Measurements from ENCODE around the gene COL20A1.

DNA sequence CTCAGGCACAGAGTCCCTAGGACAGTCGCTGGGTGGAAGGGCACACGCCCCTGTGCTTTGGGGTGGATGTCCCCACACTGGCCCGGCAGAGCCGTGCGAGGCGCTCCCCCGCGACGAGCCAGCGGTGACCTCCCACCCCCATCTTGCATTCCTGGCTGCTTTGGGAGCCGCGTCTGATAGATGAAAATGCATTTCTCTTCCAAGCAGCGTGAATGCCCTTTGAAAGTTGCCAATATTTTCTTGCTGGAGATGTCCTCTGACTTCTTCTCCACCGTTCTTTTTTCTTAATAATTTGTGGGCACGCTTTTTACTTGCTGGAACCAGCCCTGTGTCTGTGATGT lies 29.9 kb downstream of the COL20A1 start:
- TF ChIP-seq POLR2A (IDR thresholded peaks at IDR 0.05) = no peak
- no peak for TF ChIP-seq CTCF (IDR thresholded peaks at IDR 0.05)

All from prostate gland (tissue), 2 donors.